CD4-positive, alpha-beta T cell treated with Interleukin-2 at 100 ng/mL for 4 hours (primary cell): ENCODE measurements around the gene SNU13.
A peak's percentile ranks its signal among the peaks of the same experiment; 100 is the strongest.
"Not testable (repeated sequence)": the region's sequence is repeated elsewhere in the genome, so short reads cannot be mapped to it uniquely, and the experiment has no call there.

Source experiments
- DNase-seq: peaks from one replicate; pipeline ENCODE4 v3.0.0-alpha.2; 2020; ENCODE audit warnings: low spot score

SNU13 gene

DNA sequence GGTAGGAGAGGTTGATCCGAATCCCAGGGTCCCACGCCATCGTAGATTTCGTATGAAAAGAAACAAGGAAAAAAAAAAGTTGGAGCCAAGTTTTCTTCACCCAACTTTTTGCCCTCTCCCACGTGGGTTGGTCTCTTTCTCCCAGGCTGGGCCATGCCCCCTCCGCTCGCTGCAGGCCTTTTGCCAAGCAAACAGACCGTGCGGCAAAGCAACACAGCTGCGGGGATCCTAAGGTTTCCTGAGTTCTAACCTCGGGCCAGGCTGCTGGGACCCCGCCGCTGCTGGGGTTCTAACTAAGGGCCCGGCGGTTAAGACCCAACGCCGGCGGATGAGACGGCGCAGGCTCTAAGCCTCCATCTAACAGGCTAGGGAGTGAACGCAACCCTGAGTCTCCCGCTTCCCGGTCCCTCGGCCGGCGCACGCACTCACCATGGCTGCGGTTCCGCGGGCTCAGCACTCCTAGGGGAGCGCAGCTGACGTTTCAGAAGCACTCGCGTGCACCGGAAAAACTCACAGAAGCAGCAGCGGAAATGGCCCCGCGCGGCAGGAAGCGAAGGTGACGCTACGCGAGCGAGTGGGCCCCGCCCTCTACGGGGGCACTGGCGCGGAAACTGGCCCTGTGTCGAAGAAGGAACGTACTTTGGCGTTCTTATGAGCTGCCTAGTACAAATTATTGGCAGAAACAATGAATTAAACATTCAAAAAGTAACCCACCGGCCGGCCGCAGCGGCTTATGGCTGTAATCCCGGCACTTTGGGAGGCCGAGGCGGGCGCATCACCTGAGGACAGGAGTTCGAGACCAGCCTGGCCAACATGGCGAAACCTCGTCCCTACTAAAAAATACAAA is at the start of gene SNU13:
Gene SNU13, minus strand, starts transcription at position 503 of the 847 bp plus-strand sequence. Its CDS starts 71 bp downstream, at position 432.
- DNase-seq, result peak; percentile 89

DNA sequence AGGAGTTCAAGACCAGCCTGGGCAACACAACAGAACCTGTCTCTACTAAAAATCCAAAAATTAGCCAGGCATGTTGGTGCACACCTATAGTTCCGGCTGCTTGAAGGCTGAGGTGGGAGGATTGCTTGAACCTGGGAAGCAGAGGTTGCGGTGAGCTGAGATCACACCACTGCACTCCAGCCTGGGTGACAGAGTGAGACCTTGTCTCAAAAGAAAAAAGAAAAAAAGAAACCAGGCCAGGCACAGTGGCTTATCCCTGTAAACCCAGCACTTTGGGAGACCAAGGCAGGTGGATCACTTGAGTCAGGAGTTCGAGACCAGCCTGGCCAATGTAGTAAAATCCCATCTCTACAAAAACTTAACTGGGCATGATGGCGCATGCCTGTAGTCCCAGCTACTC is 44.6 kb upstream of the SNU13 start:
- not testable (repeated sequence) for DNase-seq

DNA sequence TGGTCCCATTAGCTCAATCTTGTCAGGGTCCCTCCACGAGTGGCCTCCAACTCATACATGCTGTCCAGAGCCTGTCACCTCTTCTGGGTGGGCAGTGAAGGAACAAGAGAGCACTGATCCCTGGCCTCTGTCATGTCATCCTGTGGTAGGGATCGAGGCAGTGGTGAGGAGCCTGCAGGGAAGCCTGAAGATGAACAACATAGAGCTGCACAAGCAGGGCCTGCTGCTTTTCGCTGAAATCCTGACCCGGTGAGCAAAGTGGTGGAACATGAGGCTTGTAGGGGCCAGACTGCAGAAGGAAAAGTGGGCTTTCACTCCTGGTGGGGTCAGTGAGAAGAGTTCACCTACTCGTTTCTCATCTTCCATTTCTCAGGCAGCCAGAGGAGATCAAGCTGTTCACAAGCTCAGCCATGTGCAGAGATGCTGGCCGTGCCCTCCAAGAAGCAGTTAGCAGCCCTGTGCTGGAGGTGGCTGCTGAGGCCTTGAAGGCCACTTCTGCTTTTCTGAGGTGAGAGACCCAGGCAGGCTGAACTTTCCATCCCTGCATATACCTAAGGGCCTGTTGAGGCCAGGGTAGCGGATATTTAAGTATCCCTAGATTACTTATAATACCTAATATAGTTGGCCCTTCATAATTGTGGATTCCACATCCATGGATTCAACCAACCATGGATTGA is 43.6 kb upstream of the SNU13 start:
- DNase-seq, result no peak

DNA sequence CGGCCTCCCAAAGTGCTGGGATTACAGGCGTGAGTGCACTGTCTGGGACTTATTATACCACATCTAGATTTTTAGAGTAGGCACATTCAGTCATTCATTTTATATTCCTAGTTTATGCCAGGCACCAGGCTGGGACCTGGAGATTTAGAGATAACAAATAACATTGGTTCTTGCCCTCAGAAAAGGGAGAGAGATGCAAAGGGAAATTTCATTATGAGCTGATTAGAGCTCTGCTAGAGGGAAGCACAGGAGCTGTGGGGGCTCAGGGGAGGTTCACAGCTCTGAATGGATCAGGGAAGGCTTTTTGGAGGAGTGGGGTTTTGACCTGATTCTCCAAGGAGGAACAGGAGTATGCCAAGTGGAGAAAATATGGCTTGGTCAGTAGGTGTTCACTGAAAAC is 42.9 kb upstream of the SNU13 start:
- DNase-seq, result no peak

DNA sequence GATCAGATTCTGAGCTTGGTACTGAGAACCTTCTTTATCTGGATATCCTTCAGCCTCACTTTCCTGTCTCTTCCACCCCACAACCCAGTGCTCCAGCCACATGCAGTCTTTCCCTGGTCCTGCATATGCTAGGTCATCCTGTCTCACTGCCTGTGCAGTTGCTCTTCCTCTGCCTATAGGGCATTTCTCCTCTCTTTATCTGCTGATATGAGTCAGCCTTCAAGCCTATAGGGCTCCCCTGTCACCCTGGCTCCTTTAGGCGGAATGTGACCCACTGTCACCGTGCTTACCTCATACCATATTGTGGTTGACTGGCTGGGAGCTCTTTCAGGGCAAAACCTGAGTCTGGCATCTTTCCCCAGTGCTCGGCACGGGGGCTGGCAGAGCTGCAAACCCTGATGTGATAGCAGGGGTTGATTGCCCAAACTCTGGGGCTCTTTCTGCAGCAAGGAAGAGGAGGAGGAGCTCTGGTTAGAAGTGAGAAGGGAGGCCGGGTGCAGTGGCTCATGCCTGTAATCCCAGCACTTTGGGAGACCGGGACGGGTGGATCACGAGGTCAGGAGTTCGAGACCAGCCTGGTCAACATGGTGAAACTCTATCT is 36.9 kb upstream of the SNU13 start:
- no peak for DNase-seq

DNA sequence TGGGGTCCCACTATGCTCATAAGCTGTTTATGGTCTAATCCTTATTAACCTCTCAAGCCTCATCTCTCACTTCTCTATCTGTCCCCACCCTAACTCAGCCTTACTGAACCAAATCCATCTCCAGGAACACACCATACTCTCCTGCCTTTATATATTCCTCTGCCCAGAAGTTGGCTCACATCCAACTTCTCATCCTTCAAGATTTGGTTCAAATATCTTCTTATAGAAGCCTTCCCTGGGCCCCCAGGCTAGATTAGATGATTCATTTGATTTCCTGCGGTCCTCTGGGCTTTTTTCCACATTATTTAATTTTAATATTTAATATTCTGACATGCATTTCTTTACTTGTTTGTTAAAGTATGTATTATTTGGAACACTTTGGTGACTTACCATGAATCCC is 33.8 kb upstream of the SNU13 start:
- no peak for DNase-seq

DNA sequence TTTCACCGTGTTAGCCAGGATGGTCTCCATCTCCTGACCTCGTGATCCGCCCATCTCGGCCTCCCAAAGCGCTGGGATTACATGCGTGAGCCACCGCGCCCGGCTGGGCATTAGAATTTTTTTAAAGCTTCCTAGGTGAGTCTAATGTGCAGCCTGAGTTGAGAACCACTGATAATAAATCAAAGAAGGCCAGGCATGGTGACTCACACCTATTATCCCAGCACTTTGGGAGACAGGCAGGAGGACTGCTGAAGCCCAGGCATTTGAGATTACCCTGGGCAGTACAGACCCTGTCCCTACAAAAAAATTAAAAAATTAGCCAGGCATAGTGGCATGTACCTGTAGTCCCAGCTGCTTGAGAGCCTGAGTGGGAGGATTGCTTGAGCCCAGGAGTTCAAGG is 24.3 kb upstream of the SNU13 start:
- DNase-seq, result no peak

DNA sequence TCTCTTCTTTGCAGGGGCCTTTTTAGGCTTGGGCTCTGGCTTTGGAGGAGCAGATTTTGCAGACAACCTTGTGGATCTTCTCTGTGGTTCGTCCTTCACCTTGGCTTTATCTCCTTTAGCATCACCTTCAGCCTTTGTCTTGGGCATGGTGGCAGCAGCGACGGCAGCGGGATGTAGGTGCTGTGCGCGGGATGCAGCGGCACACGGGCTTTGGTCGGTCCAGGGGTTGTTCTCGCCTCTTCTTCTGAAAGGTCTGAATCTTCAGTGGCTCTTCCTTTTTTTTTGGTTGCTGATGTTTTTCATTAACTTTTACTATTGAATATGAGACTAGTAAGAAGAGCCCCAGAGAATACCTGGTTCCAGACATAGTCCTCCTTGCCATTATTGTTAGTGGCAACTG is 20.7 kb upstream of the SNU13 start:
- no peak for DNase-seq

DNA sequence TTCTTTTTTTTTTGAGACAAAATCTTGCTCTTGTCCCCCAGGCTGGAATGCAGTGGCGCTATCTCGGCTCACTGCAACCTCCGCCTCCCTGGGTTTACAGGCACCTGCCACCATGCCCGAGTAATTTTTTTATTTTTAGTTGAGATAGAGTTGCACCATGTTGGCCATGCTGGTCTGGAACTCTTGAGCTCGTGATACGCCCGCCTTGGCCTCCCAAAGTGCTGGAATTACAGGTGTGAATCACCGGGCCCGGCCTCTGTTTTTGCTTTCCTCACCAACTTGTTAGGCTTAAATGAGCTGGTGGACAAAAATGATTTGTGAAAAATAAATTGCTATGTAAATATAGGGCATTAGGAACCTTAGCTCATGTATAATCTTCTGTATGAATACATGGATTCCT is 14.1 kb upstream of the SNU13 start:
- DNase-seq, result no peak

DNA sequence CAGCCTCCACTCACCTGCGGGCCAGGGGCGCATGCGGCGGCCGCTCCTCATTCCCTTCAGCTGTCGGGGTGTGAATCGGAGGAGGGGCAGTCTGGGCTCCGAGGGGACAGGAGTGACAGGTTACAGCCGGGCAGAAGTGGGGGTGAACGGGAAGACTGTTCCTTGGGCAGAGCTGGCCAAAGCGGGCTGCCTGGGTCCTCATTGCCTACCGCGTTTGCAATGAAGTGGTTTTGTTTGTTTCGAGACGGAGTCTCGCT is 11.4 kb upstream of the SNU13 start:
- DNase-seq, result no peak

DNA sequence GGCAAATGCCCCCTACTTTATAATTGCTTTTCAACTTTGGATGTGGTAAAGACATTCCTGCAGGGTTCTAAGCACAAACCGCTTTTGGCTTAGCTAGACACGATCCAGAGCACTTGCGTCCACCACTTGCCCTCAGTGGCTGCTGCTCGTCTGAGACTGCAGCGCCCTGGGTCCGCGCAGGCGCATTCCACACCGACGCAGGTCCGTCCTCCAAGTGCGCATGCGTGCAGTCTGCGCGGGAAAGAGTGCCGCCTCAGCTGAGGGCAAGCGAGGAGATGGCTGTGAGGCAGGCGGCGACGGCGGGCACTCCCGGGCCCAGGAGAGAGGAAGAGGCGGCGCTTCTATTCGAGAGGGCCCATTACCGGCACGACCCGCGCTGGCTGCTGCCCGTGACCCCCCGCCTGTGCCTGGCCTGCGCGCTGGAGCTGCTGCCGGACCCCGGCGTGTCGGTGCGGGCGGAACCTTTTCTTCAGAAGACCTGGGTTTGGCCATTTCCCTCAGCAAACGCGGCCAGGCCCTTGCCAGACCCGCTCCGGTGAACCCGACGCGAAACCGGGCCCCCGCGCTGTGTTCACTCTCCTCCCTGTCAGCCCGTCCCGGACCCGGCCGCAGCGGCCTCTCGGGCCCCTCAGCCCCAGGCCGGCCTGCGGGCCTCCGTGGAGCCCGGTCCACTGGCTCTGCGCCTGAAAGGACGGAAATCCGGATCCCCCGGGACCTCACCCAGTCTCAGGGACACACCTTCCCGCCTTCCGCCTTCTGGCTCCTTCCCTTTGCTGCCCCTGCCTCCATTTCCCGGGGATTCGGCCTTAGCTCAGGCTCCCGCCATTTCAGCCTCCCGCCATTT is 10.8 kb upstream of the SNU13 start, which contains the start of gene MEI1:
Gene MEI1, plus strand, starts transcription at position 240 of the 844 bp plus-strand sequence. Its CDS starts 36 bp downstream, at position 276.
- DNase-seq, result peak; percentile 92

DNA sequence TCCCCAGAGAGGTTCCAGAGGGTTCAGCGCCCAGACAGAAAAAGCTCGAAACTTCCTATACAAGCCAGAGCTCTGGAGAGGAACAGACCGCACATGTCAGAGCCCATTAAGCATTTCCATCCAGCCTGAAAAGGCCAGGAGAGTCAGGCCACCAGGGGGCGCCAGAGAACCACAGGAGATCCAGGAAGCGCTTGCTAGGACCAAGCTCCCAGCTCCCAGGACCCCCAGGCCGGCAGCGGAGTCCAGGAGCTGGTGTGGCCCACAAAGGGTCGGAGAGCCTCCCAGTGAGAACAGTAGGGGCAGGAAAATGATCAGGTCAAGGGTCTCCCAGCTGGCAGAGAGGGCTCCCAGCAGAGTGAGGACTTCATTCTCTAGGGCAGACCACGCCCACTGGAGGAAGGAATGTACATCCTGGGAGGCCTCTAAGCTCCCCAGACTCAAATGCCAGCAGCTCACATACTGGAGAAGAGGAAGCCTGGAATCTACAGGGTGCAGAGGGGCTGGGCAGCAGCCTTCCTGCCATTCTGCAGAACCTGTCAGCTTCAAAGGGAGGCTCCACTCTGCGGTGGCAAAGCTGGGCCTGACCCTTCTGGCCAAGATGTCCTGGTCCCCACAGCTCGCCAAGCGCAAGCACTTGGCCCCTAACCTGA is 8.6 kb upstream of the SNU13 start:
- peak; percentile 90 for DNase-seq

DNA sequence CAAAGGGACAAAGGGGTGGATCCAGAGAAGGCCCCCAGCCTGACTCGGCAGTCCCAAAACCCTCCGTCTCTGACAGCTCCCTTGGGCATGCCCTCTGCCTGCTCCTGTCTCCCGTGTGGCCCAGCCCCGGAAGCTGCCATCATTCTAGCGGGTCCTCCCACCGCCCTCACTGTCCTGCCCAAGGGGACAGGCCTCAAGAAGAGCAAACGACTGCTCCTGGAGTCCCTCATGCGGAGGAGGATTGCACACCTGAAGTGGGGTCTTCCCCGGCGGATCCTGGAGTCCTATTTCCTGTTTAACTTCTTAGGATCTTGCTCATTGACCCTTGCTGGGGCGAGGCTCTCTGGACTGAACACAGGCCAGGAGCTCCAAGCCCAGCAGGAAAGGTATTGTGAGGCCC is 8.0 kb upstream of the SNU13 start:
- no peak for DNase-seq

DNA sequence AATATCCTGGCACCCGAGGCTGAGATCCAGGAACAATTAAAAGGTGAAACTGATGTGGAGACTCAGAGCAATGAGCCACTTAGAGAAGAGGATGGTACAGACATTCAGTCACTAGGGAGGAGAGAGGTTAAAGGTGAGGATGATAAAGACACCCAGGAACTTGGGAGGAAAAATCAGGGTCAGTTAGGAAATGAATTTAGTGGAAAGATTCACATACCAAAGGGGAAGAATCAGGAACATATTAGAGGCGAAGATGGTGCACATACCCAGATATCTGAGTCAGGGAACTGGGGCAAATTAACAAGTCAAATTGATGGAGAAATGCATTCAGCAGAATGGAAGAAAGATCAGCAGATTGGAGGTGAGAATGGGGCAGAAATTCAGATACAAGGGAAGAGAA is 6.5 kb upstream of the SNU13 start:
- DNase-seq, result no peak

DNA sequence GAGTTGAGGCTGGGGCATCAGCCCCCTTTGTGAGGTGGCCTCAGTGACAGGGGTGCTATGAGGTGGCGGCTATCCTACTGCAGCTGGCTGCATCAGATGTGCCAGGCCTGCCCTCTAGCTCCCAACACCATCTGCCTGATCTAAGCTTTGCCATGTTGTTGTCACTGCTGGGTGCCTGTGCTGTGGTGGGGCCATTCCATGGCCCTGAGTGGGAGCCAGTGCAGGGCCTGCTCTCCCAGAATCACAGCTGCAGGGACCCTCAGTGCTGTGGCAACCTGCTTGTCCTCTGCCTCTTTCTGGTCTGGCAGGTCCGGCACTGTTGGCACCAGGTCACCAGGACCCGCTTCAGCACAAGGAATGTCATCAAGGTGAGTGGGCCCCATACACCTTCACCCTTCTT is 1.8 kb upstream of the SNU13 start:
- DNase-seq, result no peak

DNA sequence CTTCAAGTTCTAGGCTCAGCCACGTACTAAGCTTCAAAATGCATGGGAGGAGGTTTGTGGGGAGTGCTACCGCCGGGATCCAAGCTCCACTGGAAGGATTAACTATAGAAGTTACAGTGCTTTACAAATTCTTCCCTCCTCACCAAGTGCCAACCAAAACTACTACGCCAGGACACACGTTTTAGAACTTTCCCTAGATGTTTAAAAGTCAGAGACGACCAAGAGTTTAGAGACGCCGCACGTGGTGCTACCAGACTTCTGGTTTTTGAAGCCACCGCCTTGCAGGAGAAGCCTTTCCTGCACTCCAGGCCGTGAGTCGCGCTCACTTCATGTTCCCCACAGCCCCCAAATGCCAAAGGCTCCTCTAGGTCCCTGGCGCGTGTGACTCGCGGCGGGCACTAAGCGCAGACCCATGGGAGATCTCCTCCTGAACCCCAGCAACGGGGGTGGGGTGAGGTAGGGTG is 734 bp downstream of the SNU13 start:
- no peak for DNase-seq

DNA sequence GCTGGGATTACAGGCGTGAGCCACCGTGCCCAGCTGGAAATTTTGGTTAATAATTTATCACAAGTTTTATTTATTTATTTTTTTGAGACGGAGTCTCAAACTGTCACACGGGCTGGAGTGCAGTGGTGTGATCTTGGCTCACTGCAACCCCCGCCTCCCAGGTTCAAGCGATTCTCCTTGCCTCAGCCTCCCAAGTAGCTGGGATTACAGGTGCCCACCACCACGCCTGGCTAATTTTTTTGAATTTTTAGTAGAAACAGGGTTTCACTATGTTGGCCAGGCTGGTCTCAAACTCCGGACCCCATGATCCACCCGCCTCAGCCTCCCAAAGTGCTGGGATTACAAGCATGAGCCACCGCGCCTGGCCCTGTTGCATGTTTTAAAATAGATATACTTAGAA is 1.8 kb downstream of the SNU13 start:
- not testable (repeated sequence) for DNase-seq

DNA sequence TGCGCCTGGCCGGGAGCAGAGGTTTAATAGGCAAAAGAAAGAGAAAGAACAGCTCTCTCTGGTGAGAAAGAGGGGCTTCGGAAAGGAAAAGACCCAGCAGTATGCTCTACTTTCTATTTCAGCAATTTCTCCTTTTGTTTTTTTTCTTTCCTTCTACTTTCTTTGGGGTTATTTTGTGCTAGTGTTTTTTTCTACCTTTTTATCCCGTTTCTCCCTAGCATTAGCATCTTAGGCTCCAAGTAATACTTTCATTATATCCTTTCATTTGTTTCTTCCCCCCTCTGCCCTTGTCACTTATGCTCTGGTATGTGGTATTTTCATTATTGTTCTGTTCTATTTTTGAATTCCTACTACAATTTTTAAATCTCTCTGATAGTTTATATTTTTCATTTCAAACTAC is 4.5 kb downstream of the SNU13 start:
- no peak for DNase-seq

DNA sequence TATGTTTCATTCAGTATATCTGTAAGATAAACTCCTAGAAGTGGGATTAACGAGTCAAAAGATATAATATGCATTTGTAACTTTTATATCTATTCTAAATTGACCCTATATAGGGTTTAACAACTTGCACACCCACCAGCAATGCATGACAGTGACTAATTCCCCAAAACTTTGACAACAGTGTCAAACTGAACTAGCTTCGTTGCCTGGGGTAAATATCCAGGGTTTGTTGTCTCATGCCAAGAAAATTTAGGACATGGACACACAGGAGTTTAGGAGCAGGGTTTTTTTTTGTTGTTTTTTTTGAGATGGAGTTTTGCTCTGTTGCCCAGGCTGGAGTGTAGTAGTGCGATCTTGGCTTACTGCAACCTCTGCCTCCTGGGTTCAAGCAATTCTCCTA is 5.1 kb downstream of the SNU13 start:
- no peak for DNase-seq

DNA sequence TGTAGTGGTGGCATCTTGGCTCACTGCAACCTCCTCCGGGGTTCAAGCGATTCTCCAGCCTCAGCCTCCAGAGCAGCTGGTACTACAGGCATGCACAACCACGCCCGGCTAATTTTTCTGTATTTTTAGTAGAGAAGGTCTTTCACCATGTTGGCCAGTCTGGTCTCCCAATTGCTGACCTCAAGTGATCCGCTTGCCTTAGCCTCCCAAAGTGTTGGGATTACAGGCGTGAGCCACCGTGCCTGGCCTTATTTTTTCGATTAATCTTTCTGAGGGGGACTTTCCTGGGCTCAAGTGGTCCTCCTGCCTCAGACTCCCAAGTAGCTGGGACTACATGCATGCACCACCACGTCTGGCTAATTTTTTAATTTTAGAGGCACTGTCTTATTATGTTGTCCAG is 5.6 kb downstream of the SNU13 start:
- DNase-seq, result no peak

DNA sequence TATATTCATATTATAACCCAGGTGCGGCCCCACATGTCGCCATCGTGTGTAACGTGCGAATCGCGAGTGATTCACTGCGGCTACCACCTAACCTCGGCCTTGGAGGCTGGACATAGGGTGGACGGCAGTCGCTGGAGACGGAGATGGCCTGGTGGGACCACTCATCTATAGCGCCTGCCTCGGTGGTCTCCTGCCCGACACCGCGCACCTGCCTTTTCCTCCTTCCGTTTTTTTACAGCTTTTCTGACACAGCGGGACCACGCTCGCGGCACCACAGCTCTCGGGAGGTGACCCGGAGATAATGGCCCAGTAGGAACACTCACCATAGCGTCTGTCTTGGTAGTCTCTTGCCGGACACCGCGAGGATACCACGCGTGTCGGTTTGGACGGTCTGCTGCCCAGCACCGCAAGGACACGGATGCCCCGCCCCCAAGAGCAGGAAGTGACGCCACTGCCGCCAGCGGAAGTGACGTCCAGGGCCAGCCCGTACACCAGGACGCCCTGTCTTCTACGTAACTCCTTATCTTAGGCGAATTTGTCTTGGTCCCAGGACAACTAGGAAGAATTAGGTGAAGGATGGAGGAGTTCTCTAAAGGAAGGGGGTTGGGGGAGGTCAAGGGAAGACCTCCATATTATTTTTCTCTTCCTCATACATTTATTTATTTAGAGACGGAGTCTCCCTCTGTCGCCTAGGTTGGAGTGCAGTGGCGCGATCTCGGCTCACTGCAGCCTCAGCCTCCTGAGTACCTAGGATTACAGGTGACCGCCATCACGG is 6.4 kb downstream of the SNU13 start:
- DNase-seq, result peak; percentile 81
